ENCODE results near the gene EML2.
A peak's percentile ranks its signal among the peaks of the same experiment; 100 is the strongest.
"Not testable (repeated sequence)": the region's sequence is repeated elsewhere in the genome, so short reads cannot be mapped to it uniquely, and the experiment has no call there.

Gene EML2

GRCh38 chr19:45653634-45654033 lies 14.4 kb upstream of the EML2 start:
- DNase-seq (ENCODE audit: low spot score), result no peak

GRCh38 chr19:45650722-45651121 lies 11.5 kb upstream of the EML2 start:
- no peak for DNase-seq (ENCODE audit: low spot score)

GRCh38 chr19:45646345-45646698 lies 7.1 kb upstream of the EML2 start:
- no peak for DNase-seq (ENCODE audit: low spot score)

- DNase-seq (ENCODE audit: low spot score), result peak; percentile 90
Measured at GRCh38 chr19:45645631-45646344, 6.6 kb upstream of the EML2 start.

- no peak for DNase-seq (ENCODE audit: low spot score)
Measured at GRCh38 chr19:45645068-45645630, 6.0 kb upstream of the EML2 start.

- DNase-seq (ENCODE audit: low spot score), result no peak
Measured at GRCh38 chr19:45643927-45644771, 5.0 kb upstream of the EML2 start.

- peak; percentile 96 for DNase-seq (ENCODE audit: low spot score)
Measured at GRCh38 chr19:45643024-45643926, 4.1 kb upstream of the EML2 start.

GRCh38 chr19:45641274-45642105 lies 2.3 kb upstream of the EML2 start:
- DNase-seq (ENCODE audit: low spot score), result peak; percentile 85

- DNase-seq (ENCODE audit: low spot score), result peak; percentile 63
Measured at GRCh38 chr19:45640849-45641273, 1.7 kb upstream of the EML2 start.

- no peak for DNase-seq (ENCODE audit: low spot score)
Measured at GRCh38 chr19:45637890-45638667, 1.1 kb downstream of the EML2 start.

- DNase-seq (ENCODE audit: low spot score), result no peak
Measured at GRCh38 chr19:45636902-45637301, 2.3 kb downstream of the EML2 start.

GRCh38 chr19:45636275-45636674 lies 2.9 kb downstream of the EML2 start:
- DNase-seq (ENCODE audit: low spot score), result no peak

GRCh38 chr19:45632468-45633196 lies 6.6 kb downstream of the EML2 start:
- peak; percentile 94 for DNase-seq (ENCODE audit: low spot score)

- no peak for DNase-seq (ENCODE audit: low spot score)
Measured at GRCh38 chr19:45630463-45630862, 8.7 kb downstream of the EML2 start.

GRCh38 chr19:45629704-45630103 lies 9.5 kb downstream of the EML2 start:
- DNase-seq (ENCODE audit: low spot score), result no peak

GRCh38 chr19:45628219-45628618 lies 11.0 kb downstream of the EML2 start:
- DNase-seq (ENCODE audit: low spot score), result not testable (repeated sequence)

- no peak for DNase-seq (ENCODE audit: low spot score)
Measured at GRCh38 chr19:45623984-45624383, 15.2 kb downstream of the EML2 start.

- DNase-seq (ENCODE audit: low spot score), result no peak
Measured at GRCh38 chr19:45621976-45622503, 17.2 kb downstream of the EML2 start.

- DNase-seq (ENCODE audit: low spot score), result no peak
Measured at GRCh38 chr19:45621389-45621788, 17.8 kb downstream of the EML2 start.

- DNase-seq (ENCODE audit: low spot score), result no peak
Measured at GRCh38 chr19:45616704-45617017, 22.5 kb downstream of the EML2 start.

All from ecto neural progenitor cell (in vitro differentiated cells).